HG03342 (cell line): ENCODE measurements around the gene ZNF776.
"Not testable (repeated sequence)": the region's sequence is repeated elsewhere in the genome, so short reads cannot be mapped to it uniquely, and the experiment has no call there.

Experiments
- ATAC-seq: cut with Tn5 transposase; IDR thresholded peaks from one replicate; pipeline ENCODE4 v1.9.1; 2021; ENCODE audit warnings: mild to moderate bottlenecking, moderate library complexity; ENCODE audit not compliant: unreplicated experiment

Gene ZNF776

DNA sequence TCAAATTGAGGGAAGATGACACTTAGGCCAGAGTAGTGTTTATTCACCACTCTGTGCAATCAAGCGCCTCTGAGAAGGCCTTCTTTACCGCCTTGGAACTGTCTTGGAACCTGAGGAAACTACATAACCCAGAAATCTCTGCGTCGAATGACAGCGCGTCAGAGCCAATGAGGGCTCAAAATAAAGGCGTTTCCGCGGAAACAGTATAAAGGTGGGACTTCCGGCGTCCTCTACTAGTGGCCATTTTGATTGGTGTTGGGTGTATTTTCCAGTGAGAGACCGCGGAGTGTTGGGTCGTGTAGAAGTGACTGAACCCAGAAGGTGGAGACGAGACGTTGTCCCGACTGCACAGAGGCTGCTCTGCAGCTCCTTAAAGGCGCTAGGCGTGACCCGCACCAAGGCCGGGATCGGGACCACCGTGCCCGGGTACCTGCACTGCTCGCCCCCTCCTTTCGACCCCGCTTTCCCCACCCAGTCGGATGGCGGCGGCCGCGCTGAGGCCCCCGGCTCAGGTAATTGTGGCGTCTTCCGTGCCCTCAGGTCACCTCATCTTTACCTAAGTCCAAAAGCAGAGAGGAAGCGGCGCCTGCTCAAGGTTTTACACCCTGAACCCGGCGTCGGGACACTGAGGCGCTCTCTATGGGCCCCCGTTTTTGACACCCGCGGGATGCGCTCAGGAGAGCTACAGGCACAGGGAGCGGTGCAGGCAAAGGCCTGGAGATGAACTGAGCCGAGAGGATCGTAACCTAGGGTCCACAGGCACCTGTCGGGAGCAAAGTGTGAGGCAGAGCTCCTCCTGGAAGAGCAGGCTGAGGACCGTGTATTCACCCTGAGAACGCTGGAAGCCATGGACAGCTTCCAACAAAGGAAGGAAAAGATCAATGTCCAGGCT, at the start of gene ZNF776:
Gene ZNF776 (plus strand): TSS at position 236 of the 892 bp plus-strand sequence. CDS start 244 bp downstream, at position 480.
- peak; percentile 98 for ATAC-seq

DNA sequence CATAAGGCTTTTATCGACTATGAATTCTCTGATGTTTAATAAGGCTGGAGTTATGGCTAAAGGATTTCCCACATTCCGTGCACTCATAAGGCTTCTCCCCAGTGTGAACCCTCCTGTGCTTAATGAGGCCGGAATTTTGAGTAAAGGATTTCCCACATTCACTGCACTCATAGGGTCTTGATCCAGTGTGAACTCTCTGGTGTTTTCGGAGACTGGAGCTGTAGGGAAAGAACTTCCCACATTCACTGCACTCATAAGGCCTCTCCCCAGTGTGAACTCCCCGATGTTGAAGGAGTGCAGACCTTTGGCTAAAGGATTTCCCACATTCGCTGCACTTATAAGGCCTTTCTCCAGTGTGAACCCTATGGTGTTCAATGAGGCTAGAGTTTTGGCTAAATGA, 45.0 kb upstream of the ZNF776 start:
- ATAC-seq: no peak

DNA sequence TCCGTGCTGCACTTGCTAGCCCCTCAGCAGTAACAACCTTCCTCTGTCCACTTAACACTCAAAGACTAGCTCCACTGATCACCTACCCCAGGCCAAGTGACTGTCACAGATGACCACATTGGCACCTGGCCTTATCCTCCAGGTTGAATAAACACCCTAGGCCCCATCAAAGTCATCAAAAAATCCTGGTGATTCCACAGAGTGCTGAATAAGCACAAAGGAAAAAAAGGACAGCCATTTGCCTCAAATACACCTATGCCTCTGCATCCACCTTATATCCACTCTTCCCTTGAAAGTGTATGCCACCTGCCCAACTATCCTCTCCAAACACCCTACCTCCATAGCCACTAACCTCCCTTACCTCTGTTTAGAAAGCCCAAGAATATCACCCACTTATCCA, 40.3 kb upstream of the ZNF776 start:
- ATAC-seq: no peak

DNA sequence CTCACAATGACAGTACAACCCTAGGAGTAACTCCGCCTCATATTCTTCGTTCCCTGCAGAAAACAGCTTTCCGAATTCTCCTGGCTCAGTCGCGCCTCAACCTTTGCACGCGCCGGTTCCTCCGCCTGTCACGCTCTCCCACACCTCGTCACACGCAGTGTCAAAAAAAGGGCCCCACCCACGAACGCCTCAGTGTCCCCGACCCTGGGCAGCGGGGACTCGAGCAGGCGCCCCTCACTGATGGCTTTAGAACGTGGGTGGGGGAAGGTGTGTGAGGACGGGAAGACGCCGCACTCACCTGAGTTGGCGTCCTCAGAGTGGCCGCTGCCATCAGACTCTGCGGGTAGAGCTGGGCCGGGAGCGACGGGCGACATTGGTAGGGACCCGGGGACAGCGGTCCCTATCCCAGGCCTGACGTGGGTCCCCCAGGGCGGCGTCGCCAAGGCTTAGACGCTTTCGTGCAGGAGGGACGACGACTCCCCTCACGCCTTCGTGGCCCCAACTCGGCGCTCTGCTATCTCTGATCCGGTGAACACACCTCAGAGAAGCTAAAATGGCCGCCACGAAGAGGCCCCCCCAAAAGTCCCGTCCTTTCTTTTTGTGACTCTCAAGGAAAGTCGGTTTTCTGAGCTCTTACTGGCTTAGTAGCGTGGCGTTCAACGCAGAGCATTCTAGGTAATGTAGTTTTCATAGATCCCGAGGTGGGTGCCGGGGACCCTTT, 37.8 kb upstream of the ZNF776 start, which contains the start of gene ZNF154:
Gene ZNF154 (minus strand): TSS at position 564 of the 721 bp plus-strand sequence. CDS start 233 bp downstream, at position 331.
- ATAC-seq: no peak

DNA sequence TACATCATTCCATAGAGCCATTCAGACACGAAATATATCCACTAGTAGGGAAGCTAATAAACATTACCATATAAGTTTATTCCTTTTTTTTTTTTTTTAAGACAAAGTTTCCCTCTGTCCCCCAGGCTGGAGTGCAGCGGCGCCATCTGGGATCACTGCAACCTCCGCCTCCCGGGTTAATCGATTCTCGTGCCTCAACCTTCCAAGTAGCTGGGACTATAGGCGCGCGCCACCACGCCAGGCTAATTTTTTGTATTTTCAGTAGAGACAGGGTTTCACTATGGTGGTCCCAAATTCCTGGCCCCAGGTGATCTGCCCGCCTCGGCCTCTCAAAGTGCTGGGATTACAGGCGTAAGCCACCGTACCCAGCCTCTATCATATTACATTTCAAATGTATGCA, 37.0 kb upstream of the ZNF776 start:
- no peak for ATAC-seq

DNA sequence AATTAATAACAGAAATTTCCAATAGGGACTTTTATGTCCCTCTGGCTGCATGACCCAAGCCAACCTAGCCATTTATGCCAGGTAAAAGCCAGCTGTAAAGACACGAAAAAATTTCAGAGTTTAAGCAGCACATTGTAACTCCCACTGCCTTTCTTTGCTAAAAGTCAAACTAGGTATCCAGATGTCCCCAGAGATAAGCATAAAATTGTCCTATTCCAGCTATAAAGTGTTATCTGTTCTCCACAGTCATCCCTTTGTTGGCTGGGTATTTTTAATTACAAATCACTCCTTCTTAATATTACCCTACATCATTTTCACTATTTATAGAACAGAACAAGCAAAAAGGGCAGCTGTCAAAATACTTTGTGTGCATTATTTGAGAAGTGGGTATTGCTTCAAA, 34.4 kb upstream of the ZNF776 start:
- no peak for ATAC-seq

DNA sequence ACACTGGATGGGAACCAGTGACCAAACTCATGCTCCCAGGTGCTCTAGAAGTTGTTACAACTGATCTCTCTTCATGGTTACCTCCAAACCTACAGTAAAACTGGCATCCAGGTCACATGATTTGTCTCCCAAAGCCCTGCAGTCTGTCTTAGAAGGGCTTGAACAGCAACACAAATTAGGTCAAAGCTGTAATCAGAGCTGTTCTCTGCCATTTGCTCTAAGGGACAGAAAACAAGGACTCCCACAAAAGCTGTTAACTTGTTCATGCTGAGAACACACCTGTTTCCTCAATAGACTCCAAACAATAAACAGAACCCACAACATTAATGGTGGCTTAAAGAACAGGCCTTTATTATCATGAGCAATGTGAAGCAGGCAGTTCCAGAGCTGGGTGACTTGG, 27.2 kb upstream of the ZNF776 start:
- ATAC-seq: no peak

DNA sequence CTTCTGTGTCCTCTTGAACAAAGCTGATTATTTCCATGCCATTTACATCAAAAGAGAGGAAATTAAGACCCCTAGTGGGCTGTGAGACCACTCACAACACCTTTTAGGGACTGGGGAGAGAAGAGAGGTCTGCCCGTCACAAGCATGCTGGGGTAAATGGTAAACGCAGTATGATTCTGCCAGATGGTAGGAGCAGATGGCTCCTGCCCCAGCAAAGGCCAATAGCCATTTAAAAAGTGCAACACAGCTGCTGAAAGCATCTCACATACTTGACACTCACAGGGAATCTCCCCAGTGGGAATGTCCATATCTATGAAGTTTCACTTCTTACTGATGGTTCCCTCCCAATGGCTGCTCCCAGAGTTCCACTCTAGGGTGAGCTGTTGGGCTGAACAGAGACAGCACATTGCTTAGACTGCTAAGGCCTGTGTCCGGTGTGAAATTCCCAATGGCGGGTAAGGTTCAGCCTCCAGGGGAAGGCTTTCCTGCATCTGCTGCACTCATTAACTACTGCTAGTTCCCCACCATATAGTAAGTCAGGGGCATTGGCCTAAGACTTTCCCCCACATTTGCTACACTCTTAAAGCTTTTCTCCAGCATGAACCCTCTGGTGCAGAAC, 26.6 kb upstream of the ZNF776 start:
- no peak for ATAC-seq

DNA sequence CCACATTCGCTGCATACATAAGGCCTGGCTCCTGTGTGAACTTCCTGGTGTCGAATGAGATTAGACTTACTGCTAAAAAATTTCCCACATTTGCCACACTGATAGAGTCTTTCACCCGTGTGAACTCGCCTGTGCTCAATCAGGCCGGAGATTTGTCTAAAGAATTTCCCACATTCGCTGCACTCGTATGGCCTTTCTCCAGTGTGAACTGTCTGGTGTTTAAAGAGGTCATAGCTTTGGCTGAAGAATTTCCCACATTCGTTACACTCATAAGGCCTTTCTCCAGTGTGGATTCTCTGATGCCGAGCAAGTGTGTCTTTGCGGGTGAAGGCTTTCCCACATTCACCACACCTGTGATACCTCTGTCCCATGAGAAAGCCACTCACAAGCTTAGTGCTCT, 25.7 kb upstream of the ZNF776 start:
- no peak for ATAC-seq

DNA sequence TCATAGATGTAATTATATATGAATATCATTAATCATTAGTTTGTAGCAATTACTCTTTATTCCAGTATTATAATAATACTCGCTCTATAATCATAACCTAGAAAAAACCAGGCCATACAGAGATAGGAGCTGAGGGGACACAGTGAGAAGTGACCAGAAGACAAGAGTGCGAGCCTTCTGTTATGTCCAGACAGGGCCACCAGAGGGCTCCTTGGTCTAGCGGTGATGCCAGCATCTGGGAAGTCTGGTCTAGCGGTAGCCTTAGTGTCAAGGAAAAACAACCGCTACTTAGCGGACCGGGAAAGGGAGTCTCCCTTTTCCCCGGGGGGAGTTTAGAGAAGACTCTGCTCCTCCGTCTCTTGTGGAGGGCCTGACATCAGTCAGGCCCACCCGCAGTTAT, 8.3 kb upstream of the ZNF776 start:
- ATAC-seq: not testable (repeated sequence)

DNA sequence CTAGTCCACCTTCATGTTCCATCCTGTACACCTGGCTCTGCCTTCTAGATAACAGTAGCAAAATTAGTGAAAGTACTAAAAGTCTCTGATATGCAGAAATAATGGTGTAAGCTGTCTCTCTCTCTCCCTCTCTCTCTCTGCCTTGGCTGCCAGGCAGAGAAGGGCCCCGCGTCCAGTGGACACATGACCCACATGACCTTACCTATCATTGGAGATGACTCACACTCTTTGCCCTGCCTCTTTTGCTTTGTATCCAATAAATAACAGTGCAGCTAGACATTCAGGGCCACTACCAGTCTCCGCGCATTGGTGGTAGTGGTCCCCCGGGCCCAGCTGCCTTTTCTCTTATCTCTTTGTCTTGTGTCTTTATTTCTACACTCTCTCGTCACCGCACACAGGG, 7.8 kb upstream of the ZNF776 start:
- ATAC-seq: not testable (repeated sequence)

DNA sequence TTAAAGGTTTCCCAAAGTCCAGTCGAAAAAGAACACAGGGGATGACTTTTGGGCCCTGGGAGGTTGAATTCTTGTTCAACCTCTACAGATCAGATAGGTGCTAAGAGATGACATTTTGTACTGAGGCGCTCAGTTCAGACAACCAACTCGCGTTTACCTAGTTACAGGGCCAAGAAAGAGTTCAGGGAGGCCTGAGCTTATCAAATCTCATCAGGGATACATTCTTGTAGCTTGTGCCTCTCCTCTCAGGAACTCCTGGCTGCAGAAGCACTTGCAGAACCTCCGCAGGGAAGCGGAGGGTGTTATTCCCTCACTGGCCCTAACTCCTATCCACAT, 825 bp downstream of the ZNF776 start:
- ATAC-seq: no peak

DNA sequence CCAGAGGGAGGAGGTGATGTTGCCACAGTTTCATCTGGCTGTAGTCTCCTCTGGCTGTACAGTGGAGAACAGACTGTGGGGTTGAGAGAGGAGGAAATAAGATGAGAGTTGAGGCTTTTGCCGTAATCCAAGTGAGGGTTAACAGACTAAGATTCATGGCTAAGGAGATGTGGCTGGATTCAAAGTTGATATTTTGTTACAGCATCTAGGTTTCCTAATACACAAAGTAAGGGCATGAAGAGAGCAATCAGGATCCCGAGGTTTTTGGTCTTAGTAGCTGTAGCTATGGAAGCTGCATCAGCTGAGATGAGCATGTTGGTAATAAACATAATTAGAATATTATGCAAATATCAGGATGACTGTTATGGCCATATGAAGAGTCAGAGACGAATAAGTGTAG, 1.4 kb downstream of the ZNF776 start:
- no peak for ATAC-seq

DNA sequence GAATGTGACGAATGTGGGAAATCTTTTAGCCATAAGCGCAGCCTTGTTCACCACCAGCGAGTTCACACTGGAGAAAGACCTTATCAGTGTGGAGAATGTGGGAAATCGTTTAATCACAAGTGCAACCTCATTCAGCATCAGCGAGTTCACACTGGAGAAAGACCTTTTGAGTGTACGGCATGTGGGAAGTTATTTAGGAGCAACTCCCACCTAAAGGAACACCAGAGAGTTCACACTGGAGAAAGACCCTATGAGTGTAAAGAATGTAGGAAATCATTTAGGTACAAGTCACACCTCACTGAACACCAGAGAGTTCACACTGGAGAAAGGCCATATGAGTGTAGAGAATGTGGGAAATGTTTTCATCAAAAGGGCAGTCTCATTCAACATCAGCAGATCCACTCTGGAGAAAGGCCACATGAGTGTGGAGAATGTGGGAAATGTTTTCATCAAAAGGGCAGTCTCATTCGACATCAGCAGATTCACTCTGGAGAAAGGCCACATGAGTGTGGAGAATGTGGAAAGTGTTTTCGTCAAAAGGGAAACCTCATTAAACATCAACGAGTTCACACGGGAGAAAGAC, 7.6 kb downstream of the ZNF776 start:
- no peak for ATAC-seq

DNA sequence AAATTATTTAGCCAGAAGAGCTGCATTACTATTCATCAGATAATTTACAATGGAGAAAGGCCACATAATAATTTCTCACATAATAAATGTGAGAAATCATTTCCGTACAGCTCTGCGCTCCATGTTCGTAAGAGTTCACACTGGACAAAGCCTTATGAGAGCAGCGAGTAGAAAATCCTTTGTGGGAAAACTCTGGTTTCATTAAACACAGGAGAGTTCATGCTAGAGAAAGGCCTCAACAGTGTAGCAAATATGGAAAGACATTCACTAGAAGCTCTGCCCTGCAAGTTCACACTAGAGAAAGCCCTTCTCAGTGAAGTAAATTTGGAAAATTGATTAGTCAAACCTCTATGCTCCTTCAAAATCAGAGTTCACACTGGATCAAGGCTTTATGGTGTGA, 8.4 kb downstream of the ZNF776 start:
- no peak for ATAC-seq

DNA sequence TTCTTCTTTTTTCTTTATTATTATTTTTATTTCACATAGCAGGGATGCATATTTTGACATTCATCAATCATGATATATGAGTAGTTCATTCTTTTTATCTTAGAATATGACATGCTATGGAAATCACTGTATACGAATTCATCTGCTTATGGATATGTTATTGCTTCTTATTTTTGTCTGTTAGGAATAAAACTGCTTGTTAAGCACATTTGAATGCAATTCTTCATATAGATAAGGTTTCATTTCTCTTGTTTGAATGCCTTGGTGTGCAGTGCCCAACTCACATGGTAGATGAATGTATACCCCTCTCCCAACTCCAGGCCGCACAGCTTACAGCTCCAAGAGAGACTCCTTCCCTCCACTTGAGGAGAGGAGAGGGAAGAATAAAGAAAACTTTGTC, 11.3 kb downstream of the ZNF776 start:
- no peak for ATAC-seq

DNA sequence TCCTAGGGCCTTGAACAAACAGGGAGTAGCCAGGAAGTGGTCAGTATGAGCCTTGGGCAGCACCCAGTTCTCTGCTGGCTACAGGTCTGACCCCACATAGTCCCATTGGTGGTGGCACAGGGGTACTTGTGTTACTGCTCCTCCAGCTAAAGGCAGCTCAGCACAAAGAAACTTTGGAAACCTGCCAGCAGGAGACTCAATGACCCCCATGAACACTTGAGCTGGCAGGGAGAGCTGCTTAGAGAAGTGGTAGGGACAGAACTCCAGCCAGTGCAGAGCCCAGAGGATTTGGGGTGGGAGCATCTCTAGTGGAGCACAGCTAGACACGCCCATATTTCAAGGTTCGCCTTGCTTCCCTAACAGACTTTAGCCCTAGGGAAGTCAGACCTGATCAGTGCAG, 12.5 kb downstream of the ZNF776 start:
- no peak for ATAC-seq

DNA sequence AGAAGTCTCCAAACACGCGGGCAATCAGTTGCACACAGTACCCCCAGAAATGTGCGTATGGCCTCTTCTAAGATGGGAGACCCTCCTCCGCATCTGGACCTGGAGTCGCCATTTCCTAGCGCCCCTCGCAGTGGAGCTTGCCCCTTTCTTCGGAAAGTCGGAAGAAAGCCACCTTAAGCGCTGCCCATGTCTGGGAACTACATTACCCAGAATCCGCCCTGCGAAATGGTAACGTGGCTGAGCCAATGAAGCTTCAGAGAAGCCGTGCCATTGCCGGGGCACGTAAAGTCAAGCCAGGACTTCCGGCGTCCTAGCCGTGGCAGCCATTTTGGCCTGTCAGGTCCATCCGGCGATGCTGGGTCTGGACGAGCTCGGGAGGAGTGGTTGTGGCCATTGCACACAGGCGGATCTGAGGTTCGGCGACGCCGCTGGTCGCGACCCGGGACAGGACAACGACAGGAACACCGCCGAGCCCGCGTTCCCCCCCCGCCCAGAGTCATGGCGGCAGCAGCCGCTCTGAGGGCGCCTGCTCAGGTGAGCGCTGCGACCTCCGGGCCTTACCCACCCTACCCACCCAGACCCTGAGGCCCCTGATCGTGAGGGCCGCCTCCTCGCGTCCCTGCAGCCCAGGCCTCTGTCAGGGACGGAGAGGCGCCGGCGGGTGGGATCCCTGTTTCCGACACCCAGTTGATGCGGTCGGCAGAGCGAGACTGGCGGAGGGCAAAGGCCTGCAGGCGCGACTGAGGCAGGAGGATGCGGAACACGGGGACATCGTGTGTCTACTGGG, 22.9 kb downstream of the ZNF776 start, which contains the start of gene ZNF586:
Gene ZNF586 (plus strand): TSS at position 332 of the 787 bp plus-strand sequence. CDS start 167 bp downstream, at position 499.
- peak; percentile 89 for ATAC-seq

DNA sequence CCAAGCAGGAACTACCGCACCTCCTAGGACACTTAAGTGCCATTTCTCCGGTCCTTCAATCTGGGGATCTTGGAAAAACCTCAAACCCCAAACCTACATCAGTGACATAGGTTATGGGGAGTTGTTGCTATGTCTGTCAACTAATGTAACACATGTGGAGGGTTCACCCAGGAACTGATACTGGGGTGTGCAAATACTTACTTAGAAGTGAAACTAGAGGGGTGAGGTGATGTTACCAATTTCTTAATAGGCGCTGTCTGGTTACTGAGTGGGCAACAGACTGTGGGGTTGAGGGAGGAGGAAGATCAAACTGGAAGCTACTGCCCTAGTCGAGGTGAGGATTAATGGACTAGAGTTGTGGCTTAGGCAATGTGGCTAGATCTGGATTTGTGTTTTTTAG, 24.8 kb downstream of the ZNF776 start:
- no peak for ATAC-seq

DNA sequence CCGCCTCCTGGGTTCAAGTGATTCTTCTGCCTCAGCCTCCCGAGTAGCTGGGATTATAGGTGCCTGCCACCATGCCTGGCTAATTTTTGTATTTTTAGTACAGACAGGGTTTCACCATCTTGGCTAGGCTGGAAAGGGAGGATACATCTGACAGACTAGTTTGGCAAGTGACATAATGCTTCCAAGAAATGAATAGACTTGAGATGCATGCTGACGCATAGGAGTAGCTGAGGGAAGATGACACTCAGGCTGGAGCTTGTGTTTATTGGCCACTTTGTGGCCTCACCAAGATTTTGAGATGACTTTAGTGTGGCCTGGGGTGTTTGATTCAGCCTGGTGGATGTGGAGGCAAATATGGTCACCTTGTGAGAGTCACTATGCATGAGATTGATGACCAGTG, 26.9 kb downstream of the ZNF776 start:
- ATAC-seq: no peak
